ENCODE data around the gene MDM1.

MDM1 gene

DNA sequence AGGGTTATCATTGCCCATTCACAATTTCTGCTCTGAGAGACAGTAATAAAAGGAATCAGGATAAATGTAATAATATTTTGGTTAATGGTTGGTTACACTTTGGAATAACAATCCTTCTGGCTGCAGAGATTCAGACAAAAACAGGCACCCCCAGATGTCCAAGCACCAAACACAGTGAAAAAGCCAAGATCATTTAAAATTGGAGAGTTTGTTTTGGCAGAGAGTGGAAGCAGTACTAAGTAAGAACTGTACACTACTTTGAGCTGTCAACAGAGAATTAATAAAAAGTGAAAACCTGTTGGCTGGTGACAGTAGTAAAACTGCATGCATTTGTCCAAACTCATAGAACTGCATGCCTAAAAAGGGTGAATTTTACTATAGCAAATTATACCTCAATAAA lies 63.2 kb downstream of the MDM1 start:
- FAIRE-seq = no peak

- no peak for FAIRE-seq
Measured at GRCh38 chr12:68267892-68268396, 64.2 kb downstream of the MDM1 start.

DNA sequence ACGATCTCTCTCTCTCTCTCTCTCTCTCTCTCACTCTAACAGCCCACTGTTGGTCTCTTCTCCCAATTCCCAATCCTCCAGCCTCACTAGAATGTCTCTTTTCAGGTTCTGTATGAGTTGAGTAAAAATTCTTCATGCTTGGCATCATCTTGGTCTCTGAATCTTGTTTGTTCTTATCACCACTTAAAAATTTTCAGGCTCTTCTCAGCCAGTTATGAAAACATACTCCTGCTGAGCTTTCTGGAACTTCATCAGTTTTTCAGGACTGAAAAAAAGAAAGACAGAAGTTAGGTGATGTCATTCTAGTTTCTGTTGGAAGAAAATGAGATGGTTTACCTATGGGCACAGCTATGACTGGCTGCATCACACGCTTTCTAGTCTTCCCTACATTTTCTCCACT lies 67.3 kb downstream of the MDM1 start:
- FAIRE-seq = no peak

GRCh38 chr12:68264158-68264855 lies 67.9 kb downstream of the MDM1 start:
- FAIRE-seq = no peak

GRCh38 chr12:68263366-68263765 lies 68.8 kb downstream of the MDM1 start:
- FAIRE-seq = no peak

DNA sequence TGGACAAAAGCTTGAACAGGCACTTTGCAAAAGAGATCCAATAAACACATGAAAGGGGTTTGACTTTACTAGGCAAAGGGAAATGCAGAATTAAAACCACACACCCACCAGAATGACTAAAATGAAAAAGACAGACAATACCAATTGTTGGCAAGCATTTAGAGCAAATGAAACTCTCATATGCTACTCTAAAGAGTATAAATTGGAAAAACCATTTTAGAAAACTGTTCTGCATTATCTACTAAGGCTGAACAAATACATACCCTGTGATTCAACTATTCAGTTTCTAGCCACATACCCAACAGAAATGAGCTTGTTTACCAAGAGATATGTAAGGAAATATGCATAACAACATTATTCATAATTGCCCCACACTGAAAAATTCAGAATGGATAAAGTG lies 70.3 kb downstream of the MDM1 start:
- FAIRE-seq = no peak

- FAIRE-seq = no peak
Measured at GRCh38 chr12:68260153-68260552, 72.0 kb downstream of the MDM1 start.

- FAIRE-seq = no peak
Measured at GRCh38 chr12:68259318-68259940, 72.7 kb downstream of the MDM1 start.

- FAIRE-seq = no peak
Measured at GRCh38 chr12:68253504-68253903, 78.7 kb downstream of the MDM1 start, which contains the start of gene IL22. Gene IL22 (minus strand): TSS chr12:68253604. CDS start chr12:68253448, 156 bp downstream.

DNA sequence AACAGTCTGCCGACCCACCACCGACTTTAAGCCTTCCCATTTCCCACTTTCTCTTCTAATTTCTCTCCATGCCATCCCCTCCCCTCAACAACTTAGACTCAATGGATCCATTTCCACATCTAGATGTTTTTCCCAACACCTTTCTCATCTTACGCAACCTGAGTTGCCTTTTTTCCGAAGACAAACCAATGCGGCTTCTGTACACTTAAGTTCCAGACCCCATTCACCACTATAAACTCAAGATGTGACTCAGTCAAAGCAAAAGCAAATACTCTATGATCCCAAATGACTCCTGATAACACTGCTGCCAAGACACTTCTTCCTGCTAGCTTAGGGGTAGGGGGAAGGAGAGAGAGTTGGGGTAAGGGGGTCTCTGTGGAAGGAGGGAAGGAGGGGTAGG lies 80.1 kb downstream of the MDM1 start:
- no peak for FAIRE-seq

DNA sequence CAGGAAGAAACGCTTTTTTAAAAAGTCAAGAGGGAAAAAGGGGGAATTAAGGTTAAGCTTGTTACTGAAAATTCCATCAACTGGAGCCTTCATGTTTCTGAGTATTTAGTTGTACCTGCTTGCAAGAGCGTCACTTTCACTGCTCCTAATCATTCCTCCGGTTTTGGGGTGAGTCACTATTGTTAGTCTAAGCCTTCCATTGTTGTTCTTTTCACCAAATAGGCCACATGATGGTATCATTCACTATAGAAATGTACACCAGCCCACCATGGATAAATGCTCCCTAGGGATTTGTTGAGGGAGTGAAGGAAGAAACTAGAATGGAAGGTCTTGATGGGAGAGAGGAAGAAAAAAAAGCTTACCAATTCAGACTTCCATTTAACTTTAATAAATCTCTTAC lies 81.7 kb downstream of the MDM1 start:
- FAIRE-seq = no peak

- no peak for FAIRE-seq
Measured at GRCh38 chr12:68247785-68248184, 84.4 kb downstream of the MDM1 start.

DNA sequence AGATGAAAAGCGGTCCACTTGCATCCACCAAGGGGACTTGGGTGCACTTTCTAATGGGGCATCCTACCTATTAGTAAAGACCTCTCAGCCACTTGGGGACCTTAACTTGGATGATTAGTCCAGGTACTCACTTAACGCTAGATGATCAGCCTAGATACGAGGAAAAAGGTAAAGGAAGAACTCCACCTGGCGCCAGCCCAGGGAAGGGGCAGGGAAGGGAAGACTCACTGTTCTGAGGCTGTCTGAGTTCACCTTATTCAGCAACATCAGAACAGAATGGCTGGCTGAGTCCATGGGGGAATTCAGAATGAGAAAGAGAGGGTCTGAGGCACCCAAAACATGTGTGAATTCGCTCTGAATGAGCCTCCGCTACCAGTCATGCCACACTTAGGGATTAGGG lies 85.8 kb downstream of the MDM1 start:
- no peak for FAIRE-seq

DNA sequence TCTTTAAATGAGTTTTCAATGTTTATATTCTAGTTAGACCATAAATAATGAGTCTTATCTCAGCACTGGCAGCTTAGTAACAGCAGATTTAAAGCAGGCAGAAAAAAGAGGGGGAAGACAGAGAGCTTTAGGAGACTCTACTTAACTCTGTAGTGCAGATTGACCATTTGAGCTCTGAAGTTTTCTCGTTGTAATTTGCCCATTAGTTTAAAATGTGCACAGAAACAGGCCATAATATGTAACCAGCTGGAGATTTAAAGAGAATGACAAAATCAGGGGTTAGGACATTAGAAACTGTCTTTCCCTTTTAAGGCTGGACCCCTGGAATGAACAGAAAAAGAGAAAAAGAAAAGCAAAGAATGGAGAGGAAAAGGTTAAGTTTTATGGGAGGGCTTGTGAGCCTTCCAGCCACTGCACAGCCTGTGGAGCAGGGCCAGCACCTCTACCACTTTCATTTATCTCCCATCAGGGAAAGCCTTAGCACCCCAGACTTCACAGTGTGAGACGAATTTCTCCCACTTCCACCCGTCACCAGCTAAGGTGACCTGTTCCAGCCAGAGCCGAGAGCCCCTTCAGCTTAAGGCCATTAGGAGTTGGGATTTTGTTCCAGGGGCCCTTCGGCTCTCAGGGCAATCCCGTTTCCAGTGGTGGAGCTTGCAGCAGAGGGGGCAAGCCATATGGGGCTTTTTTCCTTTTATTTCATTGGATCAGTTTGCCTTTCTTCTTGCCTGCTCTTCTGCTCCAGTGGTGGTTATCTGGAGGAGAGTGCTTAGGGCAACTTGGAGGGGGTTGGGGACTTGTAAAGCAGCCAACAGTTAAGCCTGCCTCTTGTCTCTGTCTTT lies 86.8 kb downstream of the MDM1 start:
- FAIRE-seq = no peak
